HG03039 (cell line): ENCODE results near the gene LRRC4C.
A peak's percentile ranks its signal among the peaks of the same experiment; 100 is the strongest.

Source experiments
- ATAC-seq: cut with Tn5 transposase; IDR thresholded peaks from one replicate; pipeline ENCODE4 v1.9.1; 2021; ENCODE audit warnings: mild to moderate bottlenecking, moderate library complexity; ENCODE audit not compliant: unreplicated experiment

LRRC4C gene

GRCh38 chr11:41334007-41334933, 125.2 kb downstream of the LRRC4C start:
- ATAC-seq = no peak

- ATAC-seq = no peak
These were observed 126.1 kb downstream of the LRRC4C start for GRCh38 chr11:41333357-41333756.

- no peak for ATAC-seq
These were observed 131.1 kb downstream of the LRRC4C start for GRCh38 chr11:41328324-41328723.

DNA sequence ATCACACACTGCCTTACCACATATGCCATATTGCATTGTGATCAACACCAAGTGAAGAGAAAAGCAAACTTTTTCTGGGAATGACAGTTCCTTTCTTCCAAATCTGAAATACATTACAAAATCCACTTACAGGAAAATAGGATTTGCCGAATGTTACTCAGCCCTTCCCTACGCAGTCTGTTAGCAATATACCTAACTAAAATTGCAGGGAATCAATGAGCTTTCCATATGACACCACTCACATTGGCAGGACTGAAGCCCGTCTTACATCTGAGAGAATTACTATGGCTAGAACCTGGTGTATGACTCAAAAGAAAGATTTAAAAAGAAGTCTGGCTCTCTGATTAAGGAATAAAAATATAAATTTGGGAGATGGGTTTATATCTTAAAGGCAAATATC, 136.0 kb downstream of the LRRC4C start:
- no peak for ATAC-seq

GRCh38 chr11:41320653-41321052, 138.8 kb downstream of the LRRC4C start:
- ATAC-seq = no peak

DNA sequence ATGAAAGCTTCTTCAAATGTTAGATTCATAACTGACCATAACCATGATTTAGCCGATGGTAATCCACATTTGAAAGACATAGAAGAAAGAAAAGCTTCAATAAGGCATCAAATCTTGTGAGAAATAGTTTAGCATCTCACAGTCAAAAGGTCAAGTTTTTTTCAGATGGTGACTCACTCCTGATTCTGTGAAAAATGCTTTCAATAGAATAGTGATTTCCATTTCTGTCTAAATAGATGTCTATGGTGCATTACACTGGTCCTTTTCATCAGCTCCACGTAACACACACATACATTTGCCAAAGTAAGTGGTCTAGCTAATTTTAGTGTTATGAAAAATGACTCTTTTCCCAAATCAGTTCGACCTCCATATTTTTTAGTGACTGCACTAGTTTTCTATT, 139.2 kb downstream of the LRRC4C start:
- ATAC-seq = no peak

DNA sequence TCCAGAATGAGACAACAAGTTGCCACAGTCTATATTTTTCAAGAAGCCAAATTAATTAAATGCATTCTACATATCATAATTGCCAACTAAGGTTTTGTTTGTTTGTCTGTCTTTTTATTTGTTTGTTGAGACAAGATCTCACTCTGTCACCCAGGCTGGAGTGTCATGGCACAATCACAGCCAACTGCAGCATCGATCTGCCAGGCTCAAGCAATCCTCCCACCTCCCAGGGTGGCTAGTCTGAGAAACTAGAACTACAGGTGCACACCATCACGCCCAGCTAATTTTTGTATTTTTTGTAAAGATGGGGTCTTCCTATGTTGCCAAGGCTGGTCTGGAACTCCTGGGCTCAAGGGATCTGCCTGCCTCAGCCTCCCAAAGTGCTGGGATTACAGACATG, 140.0 kb downstream of the LRRC4C start:
- ATAC-seq = no peak

DNA sequence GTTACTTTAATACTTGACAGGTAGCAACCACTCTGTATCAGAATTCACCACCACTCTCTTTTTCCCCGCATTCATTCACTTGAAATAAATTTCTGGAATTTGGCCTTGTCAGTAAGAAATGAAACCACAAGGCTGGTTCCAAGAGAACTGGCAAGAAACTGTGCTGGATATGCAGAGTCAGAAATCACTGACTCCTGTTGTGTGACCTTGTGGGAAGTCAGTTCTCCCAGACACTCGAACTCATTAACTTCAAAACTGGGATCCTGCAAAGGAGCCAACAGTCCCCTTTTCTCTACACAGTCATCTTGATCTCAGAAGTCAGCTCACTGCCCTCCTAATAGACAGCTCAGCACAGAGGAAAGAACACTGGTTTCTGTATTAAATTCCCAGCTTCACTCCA, 142.7 kb downstream of the LRRC4C start:
- no peak for ATAC-seq

DNA sequence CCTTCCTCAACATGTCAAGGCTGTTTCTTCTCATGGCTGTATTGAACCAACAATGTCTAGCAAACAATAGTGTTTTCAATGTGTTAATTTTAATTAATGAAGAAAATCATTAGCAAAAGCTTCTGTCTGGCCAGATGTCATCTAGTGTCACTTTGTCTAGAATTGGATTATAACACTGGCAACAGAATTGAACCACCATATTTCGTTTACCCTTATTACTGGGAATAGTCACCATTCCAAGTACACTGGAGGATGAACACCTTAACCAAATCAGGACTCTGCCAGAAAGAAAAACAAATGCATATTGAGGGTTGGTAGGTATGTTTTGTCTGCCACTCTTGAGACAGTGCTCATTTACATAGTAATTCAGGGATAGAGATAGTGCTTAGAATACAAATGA, 146.2 kb downstream of the LRRC4C start:
- ATAC-seq = no peak

DNA sequence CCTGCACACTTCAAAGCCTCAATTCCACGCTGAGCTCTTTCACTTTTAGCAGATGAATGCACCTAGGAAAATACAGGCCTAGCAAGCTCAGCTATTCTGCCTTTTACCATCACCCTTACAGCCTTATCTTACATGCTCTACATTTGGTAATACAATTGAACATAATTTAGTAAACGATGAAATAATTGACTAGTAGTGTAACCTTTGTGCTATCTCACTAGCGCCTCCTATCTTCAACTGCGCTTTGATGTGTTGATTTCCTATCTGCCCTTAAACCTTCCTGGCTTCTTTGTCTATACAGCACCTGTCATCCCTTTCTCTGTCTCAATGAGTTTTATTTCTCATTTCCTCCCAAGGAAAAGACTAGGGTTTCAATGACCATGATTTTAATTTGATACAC, 149.7 kb downstream of the LRRC4C start:
- peak; percentile 20 for ATAC-seq

- ATAC-seq = peak; percentile 79
These were observed 150.3 kb downstream of the LRRC4C start for GRCh38 chr11:41309111-41309522.

DNA sequence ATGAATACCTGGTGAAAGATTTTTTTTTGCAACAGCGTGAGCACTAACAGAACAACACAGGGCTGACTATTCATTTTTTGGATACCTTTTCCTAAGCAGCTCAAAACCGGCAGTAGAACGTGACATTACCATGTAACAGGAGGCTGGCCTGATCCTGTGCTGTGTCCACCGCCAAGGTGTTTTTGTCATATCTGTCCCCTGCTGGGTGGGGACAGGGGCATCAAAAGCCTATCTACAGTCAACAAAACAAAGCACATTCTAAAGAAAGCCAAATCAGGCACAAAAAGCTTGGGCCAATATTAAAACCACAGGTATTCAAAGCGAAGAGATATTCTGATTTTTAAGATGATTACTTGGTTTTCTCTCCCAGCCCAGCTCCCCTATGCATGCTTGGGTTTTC, 151.2 kb downstream of the LRRC4C start:
- ATAC-seq = no peak

DNA sequence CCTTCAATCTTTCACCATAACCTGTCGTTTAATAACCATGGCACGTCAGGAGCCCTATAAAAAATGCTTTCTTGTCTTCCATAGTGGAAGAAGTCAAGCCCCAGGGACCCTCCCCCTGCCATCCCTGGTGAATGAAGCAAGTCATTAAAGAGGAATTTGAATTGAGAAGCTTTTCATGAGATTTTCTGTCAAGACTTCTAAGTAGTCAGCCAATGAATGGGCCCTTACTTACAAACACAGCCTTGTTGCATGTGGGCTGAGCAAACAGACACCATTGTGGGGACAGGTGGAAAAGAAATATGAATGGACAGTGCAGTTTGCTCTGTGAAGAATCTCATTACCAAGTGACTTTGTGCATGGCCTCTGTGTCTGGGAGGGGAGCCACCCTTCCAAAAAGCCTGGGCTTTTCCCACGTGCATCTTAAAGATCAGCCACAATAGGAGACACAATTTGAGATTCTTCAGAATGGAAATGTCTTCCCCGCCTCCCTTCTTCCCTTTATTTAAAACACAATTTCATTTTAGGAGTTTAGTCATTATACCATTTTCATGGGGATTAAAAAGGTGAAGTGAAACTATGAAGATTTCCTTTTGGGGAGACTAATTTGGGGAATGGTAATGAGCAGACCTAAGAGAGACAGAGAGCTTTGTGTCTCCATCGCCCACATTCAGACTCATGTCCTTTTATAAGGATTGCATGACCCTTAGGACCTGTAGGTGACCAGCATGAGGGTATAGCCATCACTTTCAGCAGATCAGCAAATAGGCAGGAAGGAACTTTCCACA, 152.0 kb downstream of the LRRC4C start:
- no peak for ATAC-seq

- peak; percentile 31 for ATAC-seq
These were observed 153.0 kb downstream of the LRRC4C start for GRCh38 chr11:41306431-41306830.

- ATAC-seq = no peak
These were observed 158.4 kb downstream of the LRRC4C start for GRCh38 chr11:41301023-41301422.

DNA sequence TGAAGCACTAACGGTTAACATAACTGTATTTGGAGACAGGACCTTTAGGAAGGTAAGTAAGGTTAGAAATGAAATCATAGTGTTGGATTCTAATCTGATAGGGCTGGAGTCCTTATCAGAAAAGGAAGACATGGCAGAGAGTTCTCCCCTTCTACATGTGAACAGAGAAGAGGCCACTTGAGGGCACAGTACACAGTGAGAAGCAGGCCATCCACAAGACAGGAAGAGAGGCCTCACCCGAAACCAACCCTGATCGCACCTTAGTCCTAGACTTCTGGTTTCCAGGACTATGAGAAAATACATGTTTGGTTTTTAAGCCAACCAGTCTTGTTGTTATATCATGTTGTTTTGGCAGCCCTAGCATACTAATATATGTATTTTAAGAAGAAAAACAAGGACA, 170.0 kb downstream of the LRRC4C start:
- peak; percentile 92 for ATAC-seq

GRCh38 chr11:41286751-41287150, 172.7 kb downstream of the LRRC4C start:
- ATAC-seq = no peak

DNA sequence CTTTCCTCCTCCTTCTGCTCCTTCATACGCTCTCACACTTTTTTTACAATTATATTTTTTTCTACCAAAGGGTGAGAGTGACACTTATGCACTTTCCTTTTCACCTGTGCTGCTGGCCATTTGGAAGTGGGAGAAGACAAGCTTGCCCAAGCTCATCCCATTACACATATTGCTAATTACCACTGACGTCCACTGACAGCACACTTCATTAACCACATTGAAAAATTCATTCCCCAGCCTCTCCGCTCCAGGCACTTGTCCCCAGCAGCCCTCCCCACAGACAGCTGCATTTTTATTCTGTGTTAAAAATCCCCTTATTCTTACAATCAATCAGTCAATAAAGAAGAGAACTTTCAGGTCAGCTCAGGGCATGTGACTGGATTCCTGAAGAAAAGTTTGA, 175.1 kb downstream of the LRRC4C start:
- ATAC-seq = no peak

GRCh38 chr11:41283191-41283930, 176.1 kb downstream of the LRRC4C start:
- no peak for ATAC-seq

- ATAC-seq = no peak
These were observed 177.1 kb downstream of the LRRC4C start for GRCh38 chr11:41282395-41282794.

- no peak for ATAC-seq
These were observed 178.2 kb downstream of the LRRC4C start for GRCh38 chr11:41281131-41281742.
